AG09319 (cell line): ENCODE data around the gene PGP.

Source experiments
- DNase-seq: peaks from one replicate; pipeline ENCODE4 v3.0.0-alpha.2; 2010; ENCODE audit warnings: low read depth; ENCODE audit errors: extremely low read depth
- TF ChIP-seq, protein P1 (sequence below): IDR thresholded peaks from 2 replicates; pipeline ENCODE4 v1.5.1; 2011; ENCODE audit warnings: low read depth, mild to moderate bottlenecking, inconsistent platforms, low read length, moderate library complexity

Gene PGP

DNA sequence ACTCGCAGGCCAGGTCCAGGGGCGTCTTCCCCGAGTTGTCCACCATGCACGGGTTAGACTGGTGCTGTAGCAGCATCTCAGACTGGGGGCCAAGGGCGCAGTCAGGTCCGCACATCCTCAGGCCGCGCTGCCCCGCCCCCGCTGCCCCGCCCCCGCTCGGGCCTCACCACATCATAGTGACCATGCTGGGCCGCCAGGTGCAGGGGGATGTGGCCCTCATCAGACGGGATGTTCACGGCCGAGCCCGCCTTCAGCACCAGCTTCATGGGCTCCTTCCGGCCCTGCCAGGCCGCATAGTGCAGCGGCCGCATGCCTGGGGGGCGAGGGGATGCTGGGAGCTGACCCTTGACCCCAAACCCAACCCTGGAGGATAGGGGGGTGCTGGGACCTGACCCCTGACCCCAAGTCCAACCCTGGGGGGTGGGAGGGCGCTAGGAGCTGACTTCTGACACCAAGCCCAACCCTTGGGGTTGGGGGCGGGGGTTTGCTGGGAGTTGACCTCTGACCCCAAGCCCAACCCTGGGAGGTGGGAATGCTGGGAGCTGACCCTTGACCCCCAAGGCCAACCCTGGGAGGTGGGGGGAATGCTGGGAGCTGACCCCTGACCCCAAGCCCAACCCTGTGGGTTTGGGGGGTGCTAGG is 25.3 kb downstream of the PGP start:
- DNase-seq: no peak
- TF ChIP-seq, protein P1, sequence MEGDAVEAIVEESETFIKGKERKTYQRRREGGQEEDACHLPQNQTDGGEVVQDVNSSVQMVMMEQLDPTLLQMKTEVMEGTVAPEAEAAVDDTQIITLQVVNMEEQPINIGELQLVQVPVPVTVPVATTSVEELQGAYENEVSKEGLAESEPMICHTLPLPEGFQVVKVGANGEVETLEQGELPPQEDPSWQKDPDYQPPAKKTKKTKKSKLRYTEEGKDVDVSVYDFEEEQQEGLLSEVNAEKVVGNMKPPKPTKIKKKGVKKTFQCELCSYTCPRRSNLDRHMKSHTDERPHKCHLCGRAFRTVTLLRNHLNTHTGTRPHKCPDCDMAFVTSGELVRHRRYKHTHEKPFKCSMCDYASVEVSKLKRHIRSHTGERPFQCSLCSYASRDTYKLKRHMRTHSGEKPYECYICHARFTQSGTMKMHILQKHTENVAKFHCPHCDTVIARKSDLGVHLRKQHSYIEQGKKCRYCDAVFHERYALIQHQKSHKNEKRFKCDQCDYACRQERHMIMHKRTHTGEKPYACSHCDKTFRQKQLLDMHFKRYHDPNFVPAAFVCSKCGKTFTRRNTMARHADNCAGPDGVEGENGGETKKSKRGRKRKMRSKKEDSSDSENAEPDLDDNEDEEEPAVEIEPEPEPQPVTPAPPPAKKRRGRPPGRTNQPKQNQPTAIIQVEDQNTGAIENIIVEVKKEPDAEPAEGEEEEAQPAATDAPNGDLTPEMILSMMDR: no peak

DNA sequence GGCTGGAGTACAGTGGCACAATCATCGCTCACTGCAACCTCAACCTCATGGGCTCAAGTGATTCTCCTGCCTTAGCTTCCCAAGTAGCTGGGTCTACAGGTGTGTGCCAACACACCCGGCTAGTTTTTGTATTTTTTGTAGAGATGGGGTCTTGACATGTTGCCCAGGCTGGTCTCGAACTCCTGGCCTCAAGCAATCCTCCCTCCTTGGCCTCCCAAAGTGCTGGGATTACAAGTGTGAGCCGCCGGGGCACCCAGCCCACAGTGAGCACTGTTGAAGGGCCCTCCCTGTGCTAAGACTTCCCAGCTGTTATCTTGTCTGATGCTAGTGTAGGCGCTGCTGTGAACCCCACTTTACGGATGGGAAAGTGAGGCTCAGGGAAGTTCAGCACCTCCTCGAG is 26.2 kb downstream of the PGP start:
- TF ChIP-seq, protein P1: no peak
- no peak for DNase-seq

DNA sequence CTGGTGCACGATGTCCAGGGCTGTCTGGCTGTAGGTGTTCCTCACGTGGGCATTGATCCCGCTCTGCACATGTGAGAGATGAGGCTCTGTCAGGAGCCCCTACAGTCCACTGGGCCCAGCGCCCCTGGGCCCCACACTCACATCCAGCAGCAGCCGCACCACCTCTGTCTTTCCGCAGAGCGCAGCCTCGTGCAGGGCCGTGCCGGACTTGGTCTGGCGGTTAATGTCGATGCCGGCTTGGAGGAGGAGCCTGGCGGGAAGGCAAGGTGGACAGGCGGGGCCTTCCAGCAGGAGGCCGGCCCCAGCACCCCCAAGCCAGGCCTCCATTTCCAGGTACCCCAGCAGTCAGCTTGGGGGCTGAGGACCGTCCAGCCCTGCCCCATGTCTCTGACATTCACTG is 27.4 kb downstream of the PGP start:
- no peak for DNase-seq
- TF ChIP-seq, protein P1: no peak

DNA sequence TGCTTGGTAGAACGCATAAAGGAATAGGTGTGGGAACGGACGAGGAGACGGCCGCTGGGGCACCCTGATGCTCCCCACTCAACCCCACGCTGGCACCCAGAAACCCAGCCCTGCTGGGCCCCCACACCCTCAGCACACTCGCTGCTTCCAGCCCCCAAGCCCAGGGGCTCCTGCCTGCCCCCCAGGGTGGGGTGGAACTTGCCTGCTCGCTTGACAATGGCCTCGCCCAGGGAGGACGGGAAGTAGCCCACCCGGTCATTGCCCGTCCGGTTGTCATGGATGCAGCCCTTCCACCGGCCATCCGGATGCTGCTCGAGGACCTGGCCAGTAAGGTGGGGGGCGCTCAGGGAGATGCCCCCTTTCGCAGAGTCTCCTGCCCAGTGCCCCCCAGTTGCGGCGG is 28.1 kb downstream of the PGP start:
- TF ChIP-seq, protein P1: no peak
- no peak for DNase-seq

DNA sequence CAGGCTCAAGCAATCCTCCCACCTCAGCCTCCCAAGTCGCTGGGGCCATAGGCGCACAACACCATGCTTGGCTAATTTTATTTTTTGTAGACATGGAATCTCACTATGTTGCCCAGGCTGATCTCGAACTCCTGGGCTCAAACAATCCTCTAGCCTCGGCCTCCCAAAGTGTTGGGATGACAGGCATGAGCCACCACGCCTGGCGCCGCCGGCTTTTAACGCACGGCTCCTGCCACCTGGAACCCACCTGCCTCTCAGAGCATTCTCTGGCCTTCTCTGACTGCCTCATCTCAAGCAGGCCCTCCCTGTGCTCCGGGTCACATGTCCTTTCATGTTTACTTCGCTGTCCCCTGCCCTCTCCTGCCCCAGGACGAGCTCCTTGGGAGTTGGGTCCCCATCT is 28.6 kb downstream of the PGP start:
- TF ChIP-seq, protein P1: no peak
- DNase-seq: no peak

DNA sequence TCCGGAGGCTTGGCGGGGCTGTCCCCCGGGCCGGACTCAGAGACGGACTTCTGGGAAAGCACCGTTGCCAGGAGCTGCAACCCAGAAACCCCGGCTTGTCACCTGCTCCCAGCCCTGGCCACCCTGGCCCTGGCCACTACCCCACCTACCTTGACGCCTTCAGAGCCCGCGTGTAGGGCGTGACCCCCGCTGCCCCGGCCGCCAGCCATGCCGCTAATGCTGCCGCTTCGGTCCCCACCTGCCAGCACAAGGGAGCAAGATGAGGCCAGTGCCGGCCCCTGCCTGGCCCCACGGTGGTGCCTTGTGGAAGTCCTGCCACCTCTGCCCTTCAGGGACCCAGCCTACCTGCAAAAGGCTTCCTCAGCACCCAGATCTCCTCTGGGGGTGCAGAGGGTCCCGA is 29.7 kb downstream of the PGP start:
- TF ChIP-seq, protein P1: no peak

DNA sequence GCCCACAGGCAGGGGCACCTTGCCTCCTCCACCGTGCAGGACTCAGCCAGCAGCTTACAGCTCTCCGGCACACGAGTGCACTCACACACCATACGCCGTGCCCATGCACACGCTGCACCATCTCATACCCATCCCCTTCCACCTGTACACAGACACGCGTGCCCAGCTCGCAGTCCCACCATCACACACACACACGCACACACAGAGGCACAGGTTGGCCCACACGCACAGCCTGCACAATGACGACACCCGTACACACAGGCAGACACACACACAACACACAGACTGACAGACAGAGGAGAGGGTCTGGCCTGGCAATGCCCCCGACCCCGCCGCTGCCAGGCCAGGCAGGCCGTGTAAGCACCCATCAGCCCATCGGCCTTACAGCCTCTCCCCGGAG is 30.3 kb downstream of the PGP start:
- TF ChIP-seq, protein P1: no peak
- DNase-seq: no peak

More for the DNA sequence above, 29.7 kb downstream of the PGP start:
- no peak for DNase-seq
